Neural crest cell (in vitro differentiated cells): Measurements from ENCODE around the gene FOXN4. TPM values are rescaled to one million over a fixed set of nuclear protein-coding genes. Genes with fewer than 3 reads are reported as not detected.

Experiments used
- DNase-seq: peaks from one replicate; pipeline ENCODE4 v3.0.0; 2021; ENCODE audit warnings: low read depth, mixed read lengths, low spot score
- H3K27ac Mint-ChIP-seq: one replicate; pipeline ENCODE4 v1.8.0; 2021; ENCODE audit warnings: mild to moderate bottlenecking, mixed read lengths; ENCODE audit not compliant: unreplicated experiment
- H3K27me3 Mint-ChIP-seq: 2 replicates; pipeline ENCODE4 v1.8.0; 2021; ENCODE audit warnings: low read depth, mild to moderate bottlenecking, mixed read lengths
- H3K36me3 Mint-ChIP-seq: 2 replicates; pipeline ENCODE4 v1.8.0; 2021; ENCODE audit warnings: low read depth, mild to moderate bottlenecking, mixed read lengths
- H3K4me1 Mint-ChIP-seq: 2 replicates; pipeline ENCODE4 v1.8.0; 2021; ENCODE audit warnings: mixed read lengths
- H3K4me3 Mint-ChIP-seq: one replicate; pipeline ENCODE4 v1.8.0; 2021; ENCODE audit warnings: mild to moderate bottlenecking, mixed read lengths
- H3K9me3 Mint-ChIP-seq: 2 replicates; pipeline ENCODE4 v1.8.0; 2021; ENCODE audit warnings: mixed read lengths
- CTCF ChIP-seq: fragments of 200-600 bp; sonication (generic); conservative IDR thresholded peaks from 2 replicates; pipeline ENCODE4 v1.5.0; 2021; ENCODE audit warnings: antibody characterized with exemption, mild to moderate bottlenecking
- total RNA-seq: library from RNA; stranded (reverse); gene quantifications from 2 replicates; pipeline ENCODE4 v1.2.1, GENCODE V29; 2021

The FOXN4 gene
- total RNA-seq, 1 donor from 2014 or later, result 1.7 TPM

DNA sequence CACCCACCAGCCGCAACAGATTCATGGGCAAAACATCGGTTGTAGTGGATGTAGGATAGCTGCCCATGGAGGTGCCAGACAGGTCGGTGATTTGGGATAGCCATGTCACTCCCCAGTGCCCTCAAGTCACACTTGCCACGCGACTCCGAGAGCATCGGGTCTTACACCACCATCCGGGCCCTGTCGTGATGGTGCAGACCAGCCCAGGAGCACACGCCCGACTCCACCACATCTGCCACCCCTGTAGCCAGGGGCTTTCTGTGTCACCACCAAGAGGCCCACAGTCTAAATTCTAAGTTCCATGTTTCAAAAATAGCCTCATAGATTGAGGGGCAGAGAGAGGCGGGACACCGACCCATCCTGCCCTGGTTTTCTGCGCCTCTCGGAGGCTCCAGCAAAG, 18.0 kb downstream of the FOXN4 start:
- H3K27ac Mint-ChIP-seq, result peak overlapping the region; percentile 19
- H3K4me1 Mint-ChIP-seq, result peaks cover 12% of the 10 kb centered on the region
- H3K36me3 Mint-ChIP-seq, result no peaks in the 10 kb centered on the region
- no peaks in the 10 kb centered on the region for H3K27me3 Mint-ChIP-seq
- H3K4me3 Mint-ChIP-seq, result peak overlapping the region; percentile 15
- H3K9me3 Mint-ChIP-seq, result no peaks in the 10 kb centered on the region
- TF ChIP-seq CTCF, result no peak
- no peak for DNase-seq

DNA sequence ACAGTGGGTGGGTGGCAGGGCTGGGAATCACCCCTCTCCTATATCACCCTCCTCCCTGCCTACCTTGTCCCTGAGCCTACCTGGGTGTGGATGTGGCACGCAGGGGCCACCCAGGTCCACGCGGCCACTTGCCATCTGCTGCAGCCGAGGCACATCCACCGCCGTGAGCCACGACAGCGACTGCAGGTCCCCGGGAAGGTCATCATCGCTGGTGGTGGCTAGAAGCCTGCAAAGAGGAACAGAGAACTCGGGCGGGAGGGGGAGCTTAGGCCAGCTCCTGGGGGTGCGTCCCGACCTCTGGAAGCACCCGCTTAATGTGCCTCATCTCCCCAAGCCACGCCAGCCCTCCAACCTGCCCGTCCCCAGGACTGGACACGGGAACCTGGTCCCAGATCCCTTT, 19.0 kb downstream of the FOXN4 start:
- H3K9me3 Mint-ChIP-seq, result no peaks in the 10 kb centered on the region
- no peak overlapping the region for H3K4me3 Mint-ChIP-seq
- H3K27ac Mint-ChIP-seq, result no peak overlapping the region
- H3K4me1 Mint-ChIP-seq, result peaks cover 12% of the 10 kb centered on the region
- no peaks in the 10 kb centered on the region for H3K36me3 Mint-ChIP-seq
- TF ChIP-seq CTCF, result no peak
- no peak for DNase-seq
- no peaks in the 10 kb centered on the region for H3K27me3 Mint-ChIP-seq

GRCh38 chr12:109289551-109289950, 19.5 kb downstream of the FOXN4 start:
- Mint-ChIP-seq H3K27ac (no peak overlapping the region), H3K9me3 (no peaks in the 10 kb centered on the region), H3K4me3 (no peak overlapping the region), H3K36me3 (no peaks in the 10 kb centered on the region), H3K27me3 (no peaks in the 10 kb centered on the region), H3K4me1 (peaks cover 12% of the 10 kb centered on the region)
- TF ChIP-seq CTCF, result no peak
- DNase-seq, result no peak

GRCh38 chr12:109289004-109289403, 20.1 kb downstream of the FOXN4 start:
- Mint-ChIP-seq H3K4me1 (peaks cover 12% of the 10 kb centered on the region), H3K9me3 (no peaks in the 10 kb centered on the region), H3K27ac (peak overlapping the region; percentile 14), H3K36me3 (no peaks in the 10 kb centered on the region), H3K27me3 (no peaks in the 10 kb centered on the region), H3K4me3 (no peak overlapping the region)
- DNase-seq, result no peak
- no peak for TF ChIP-seq CTCF

DNA sequence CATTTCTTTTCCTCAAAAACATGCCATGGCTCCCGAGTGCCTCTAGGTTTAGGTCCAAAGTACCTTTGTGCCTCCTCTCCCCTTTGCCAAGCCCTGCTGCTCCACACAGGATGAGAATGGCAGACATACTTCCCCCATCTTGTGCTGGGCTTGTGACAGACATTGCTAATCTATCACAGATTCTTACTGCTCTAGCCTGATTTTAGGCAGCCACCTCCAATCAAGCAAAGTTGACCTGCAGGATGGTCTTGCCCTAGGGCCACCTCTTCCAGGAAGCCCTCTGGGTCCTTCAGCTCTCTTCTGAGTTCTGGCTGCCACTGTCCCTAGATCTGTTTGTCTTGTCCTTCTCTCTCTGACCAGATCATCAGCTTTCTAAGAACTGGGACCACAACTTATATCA, 20.5 kb downstream of the FOXN4 start:
- Mint-ChIP-seq H3K4me3 (no peak overlapping the region), H3K9me3 (no peaks in the 10 kb centered on the region), H3K27me3 (no peaks in the 10 kb centered on the region), H3K36me3 (no peaks in the 10 kb centered on the region), H3K4me1 (peaks cover 12% of the 10 kb centered on the region), H3K27ac (peak overlapping the region; percentile 14)
- no peak for TF ChIP-seq CTCF
- DNase-seq, result no peak
